SW480 (cell line): ENCODE results near the gene ZNF493.

Source experiments
- DNase-seq: peaks from one replicate; pipeline ENCODE4 v3.0.0-alpha.2; 2016; ENCODE audit warnings: low spot score

Gene ZNF493

GRCh38 chr19:21463449-21464105 is 66.6 kb downstream of the ZNF493 start:
- no peak for DNase-seq

DNA sequence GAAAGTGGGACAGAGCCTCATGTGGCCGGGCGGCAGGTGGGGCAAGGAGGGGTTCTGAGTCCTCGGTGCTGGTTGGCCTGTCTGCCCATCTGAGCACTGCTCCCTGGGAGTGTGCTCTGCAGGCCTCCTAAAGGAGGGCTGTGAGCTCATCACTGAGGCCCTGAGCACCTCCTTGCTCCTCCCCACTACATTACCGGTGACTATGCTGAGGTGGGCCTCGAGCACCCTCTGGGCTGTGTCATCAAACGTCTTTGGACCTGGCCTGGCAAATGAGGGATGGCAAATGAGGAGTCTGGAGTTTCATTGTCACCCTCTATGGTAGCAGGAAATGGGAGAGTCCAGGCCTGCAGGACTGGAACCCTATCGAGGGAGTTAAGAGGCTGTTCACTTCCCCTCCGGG is 69.7 kb downstream of the ZNF493 start:
- no peak for DNase-seq

DNA sequence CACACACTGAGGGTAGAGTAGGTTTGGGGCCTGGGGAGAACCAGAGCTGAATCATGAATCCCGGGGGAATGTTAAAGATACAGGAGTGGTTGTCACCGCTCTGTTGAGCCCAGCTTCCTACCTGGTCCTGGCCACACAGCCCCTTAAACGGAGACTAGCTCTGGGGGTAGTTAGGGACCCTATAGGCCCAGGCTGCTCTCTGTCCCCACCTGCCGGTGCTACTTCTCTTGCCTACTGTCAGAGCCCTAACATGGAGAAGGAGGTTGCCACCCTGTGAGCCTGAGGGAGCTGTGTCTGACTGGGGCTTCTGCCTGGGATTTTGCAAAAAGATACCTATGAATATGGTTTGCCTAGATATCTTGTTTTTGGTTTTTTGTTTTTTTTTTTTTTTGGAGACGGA is 71.9 kb downstream of the ZNF493 start:
- DNase-seq = no peak

DNA sequence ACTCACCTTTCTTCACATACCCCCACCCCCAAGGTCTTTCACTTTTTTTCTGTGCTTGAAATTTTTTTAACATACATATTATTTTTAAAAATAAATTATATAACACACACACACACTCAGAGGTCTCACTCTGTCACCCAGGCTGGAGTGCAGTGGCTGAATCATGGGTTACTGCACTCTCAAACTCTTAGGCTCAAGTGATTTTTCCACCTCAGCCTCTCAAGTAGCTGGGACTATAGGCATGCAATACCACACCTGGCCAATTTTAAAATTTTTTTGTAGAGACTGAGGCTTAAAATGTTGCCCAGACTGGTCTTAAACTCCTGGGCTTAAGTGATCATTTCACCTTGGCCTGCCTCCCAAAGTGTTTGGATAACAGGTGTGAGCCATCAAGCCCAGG is 75.6 kb downstream of the ZNF493 start:
- no peak for DNase-seq

GRCh38 chr19:21474671-21475181 is 77.8 kb downstream of the ZNF493 start:
- no peak for DNase-seq
